Activated effector memory CD4-positive, alpha-beta T cell treated with Interleukin-2 at 50 U/mL for 16 hours (primary cell): ENCODE data around the gene CLDN34.

ENCODE experiments used
- DNase-seq: peaks from one replicate; pipeline ENCODE4 v3.0.0-alpha.2; 2020

CLDN34 gene

GRCh38 chrX:9966775-9967408, at the start of gene CLDN34:
Gene CLDN34, plus strand, starts transcription at chrX:9967358. Its CDS starts 0 bp downstream, at chrX:9967358.
- DNase-seq: no peak

- no peak for DNase-seq
These were observed 49.3 kb upstream of the CLDN34 start for GRCh38 chrX:9917861-9918260.

GRCh38 chrX:9919632-9920172, 47.5 kb upstream of the CLDN34 start:
- no peak for DNase-seq

GRCh38 chrX:9921407-9921806, 45.8 kb upstream of the CLDN34 start:
- DNase-seq: no peak

- DNase-seq: no peak
These were observed 43.8 kb upstream of the CLDN34 start for GRCh38 chrX:9923357-9923756.

- no peak for DNase-seq
These were observed 41.2 kb upstream of the CLDN34 start for GRCh38 chrX:9926002-9926401.

GRCh38 chrX:9927698-9928482, 39.3 kb upstream of the CLDN34 start:
- no peak for DNase-seq

- DNase-seq: no peak
These were observed 31.7 kb upstream of the CLDN34 start for GRCh38 chrX:9935436-9935835.

- no peak for DNase-seq
These were observed 29.4 kb upstream of the CLDN34 start for GRCh38 chrX:9937761-9938160.

GRCh38 chrX:9938516-9938915, 28.6 kb upstream of the CLDN34 start:
- no peak for DNase-seq

GRCh38 chrX:9940421-9940820, 26.7 kb upstream of the CLDN34 start:
- DNase-seq: no peak

GRCh38 chrX:9942086-9942485, 25.1 kb upstream of the CLDN34 start:
- DNase-seq: peak; percentile 7

GRCh38 chrX:9943420-9943819, 23.7 kb upstream of the CLDN34 start:
- no peak for DNase-seq

GRCh38 chrX:9947131-9947794, 19.9 kb upstream of the CLDN34 start:
- DNase-seq: no peak

- DNase-seq: no peak
These were observed 18.8 kb upstream of the CLDN34 start for GRCh38 chrX:9948406-9948805.

GRCh38 chrX:9952300-9952699, 14.9 kb upstream of the CLDN34 start:
- DNase-seq: no peak

GRCh38 chrX:9953396-9953795, 13.8 kb upstream of the CLDN34 start:
- no peak for DNase-seq

GRCh38 chrX:9955506-9955905, 11.7 kb upstream of the CLDN34 start:
- no peak for DNase-seq

GRCh38 chrX:9957743-9958142, 9.4 kb upstream of the CLDN34 start:
- DNase-seq: no peak

GRCh38 chrX:9958183-9958582, 9.0 kb upstream of the CLDN34 start:
- DNase-seq: no peak

GRCh38 chrX:9961750-9962149, 5.4 kb upstream of the CLDN34 start:
- DNase-seq: no peak

- DNase-seq: no peak
These were observed 10.5 kb downstream of the CLDN34 start for GRCh38 chrX:9977635-9978034.

GRCh38 chrX:9980401-9980800, 13.2 kb downstream of the CLDN34 start:
- DNase-seq: no peak

GRCh38 chrX:9980927-9981326, 13.8 kb downstream of the CLDN34 start:
- DNase-seq: no peak
